Nephron (organoid): ENCODE data around the gene HEPACAM.
"Not testable (repeated sequence)": the region's sequence is repeated elsewhere in the genome, so short reads cannot be mapped to it uniquely, and the experiment has no call there.

Experiments
- H3K27ac Mint-ChIP-seq, 3 experiments: 2 replicates each; pipeline ENCODE4 v1.8.0; 2020; ENCODE audit warnings: mixed read lengths in 3 of 3, mild to moderate bottlenecking in 2 of 3, moderate library complexity in 1 of 3
- H3K27me3 Mint-ChIP-seq: 2 replicates; pipeline ENCODE4 v1.8.0; 2021; ENCODE audit warnings: low read depth, mild to moderate bottlenecking, moderate library complexity, mixed read lengths
- H3K36me3 Mint-ChIP-seq: 2 replicates; pipeline ENCODE4 v1.8.0; 2020; ENCODE audit warnings: low read depth, mixed read lengths
- H3K4me1 Mint-ChIP-seq: 2 replicates; pipeline ENCODE4 v1.8.0; 2020; ENCODE audit warnings: mixed read lengths
- H3K4me3 Mint-ChIP-seq, 3 experiments: 2 replicates each; pipeline ENCODE4 v1.8.0; 2020; ENCODE audit warnings: mild to moderate bottlenecking in 3 of 3, mixed read lengths in 3 of 3, moderate library complexity in 2 of 3
- H3K9me3 Mint-ChIP-seq: 2 replicates; pipeline ENCODE4 v1.8.0; 2020; ENCODE audit warnings: mixed read lengths
- TF ChIP-seq, protein P1 (sequence below), 3 experiments: fragments of 200-600 bp; sonication (generic); IDR thresholded peaks; one replicate each; pipeline ENCODE4 v1.5.0; 2021; ENCODE audit warnings: antibody characterized with exemption in 3 of 3; ENCODE audit not compliant: unreplicated experiment in 3 of 3

Gene HEPACAM

DNA sequence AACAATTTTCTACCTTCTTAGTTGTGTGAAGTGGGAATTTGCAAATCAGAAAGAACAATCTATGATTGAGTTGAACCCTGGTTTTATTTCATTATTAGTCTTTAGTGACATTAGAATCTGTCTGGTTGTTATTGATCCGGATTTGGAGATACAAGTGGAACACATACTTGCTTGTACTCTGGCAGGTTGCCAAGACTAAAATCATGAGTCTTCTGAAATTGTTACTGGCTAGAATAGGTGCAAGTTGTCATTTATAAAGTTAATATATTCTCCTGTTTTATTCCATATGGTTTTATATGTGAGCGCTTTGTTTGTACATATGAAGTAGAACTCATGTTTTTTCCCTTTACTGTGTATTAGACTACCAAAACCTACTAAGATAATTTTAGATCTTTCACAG is 41.2 kb upstream of the HEPACAM start:
- no peaks in the 10 kb centered on the region for H3K4me1 Mint-ChIP-seq
- peaks cover 35% of the 10 kb centered on the region for H3K36me3 Mint-ChIP-seq
- TF ChIP-seq, protein P1, sequence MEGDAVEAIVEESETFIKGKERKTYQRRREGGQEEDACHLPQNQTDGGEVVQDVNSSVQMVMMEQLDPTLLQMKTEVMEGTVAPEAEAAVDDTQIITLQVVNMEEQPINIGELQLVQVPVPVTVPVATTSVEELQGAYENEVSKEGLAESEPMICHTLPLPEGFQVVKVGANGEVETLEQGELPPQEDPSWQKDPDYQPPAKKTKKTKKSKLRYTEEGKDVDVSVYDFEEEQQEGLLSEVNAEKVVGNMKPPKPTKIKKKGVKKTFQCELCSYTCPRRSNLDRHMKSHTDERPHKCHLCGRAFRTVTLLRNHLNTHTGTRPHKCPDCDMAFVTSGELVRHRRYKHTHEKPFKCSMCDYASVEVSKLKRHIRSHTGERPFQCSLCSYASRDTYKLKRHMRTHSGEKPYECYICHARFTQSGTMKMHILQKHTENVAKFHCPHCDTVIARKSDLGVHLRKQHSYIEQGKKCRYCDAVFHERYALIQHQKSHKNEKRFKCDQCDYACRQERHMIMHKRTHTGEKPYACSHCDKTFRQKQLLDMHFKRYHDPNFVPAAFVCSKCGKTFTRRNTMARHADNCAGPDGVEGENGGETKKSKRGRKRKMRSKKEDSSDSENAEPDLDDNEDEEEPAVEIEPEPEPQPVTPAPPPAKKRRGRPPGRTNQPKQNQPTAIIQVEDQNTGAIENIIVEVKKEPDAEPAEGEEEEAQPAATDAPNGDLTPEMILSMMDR (IDR thresholded peaks at IDR 0.05; ENCODE audit: unreplicated experiment in 3 of 3) = no peak
- H3K4me3 Mint-ChIP-seq = no peak overlapping the region
- H3K9me3 Mint-ChIP-seq = peaks cover 23% of the 10 kb centered on the region
- H3K27me3 Mint-ChIP-seq = no peaks in the 10 kb centered on the region
- no peak overlapping the region for H3K27ac Mint-ChIP-seq

DNA sequence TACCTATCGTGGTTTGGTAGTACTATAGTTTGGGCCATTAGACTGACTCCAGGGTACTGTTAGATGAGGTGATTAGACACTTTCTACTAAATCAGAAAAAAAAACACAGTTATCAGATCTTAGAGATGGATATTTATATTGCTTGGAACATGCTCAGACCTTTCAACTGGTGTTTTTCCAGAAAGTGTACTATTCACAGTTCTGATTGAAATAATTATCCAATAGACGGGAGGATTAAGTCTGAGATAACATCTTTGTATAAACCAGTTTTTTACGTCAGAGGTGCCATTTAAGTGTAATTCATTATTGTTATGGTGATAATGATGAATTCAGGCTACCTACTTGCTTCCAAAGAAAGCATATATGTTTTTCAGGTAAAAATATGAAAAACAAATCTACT is 40.7 kb upstream of the HEPACAM start:
- TF ChIP-seq, protein P1 (IDR thresholded peaks at IDR 0.05; ENCODE audit: unreplicated experiment in 3 of 3) = no peak
- no peaks in the 10 kb centered on the region for H3K4me1 Mint-ChIP-seq
- H3K27me3 Mint-ChIP-seq = no peaks in the 10 kb centered on the region
- peaks cover 31% of the 10 kb centered on the region for H3K36me3 Mint-ChIP-seq
- no peak overlapping the region for H3K27ac Mint-ChIP-seq
- peaks cover 21% of the 10 kb centered on the region for H3K9me3 Mint-ChIP-seq
- no peak overlapping the region for H3K4me3 Mint-ChIP-seq

DNA sequence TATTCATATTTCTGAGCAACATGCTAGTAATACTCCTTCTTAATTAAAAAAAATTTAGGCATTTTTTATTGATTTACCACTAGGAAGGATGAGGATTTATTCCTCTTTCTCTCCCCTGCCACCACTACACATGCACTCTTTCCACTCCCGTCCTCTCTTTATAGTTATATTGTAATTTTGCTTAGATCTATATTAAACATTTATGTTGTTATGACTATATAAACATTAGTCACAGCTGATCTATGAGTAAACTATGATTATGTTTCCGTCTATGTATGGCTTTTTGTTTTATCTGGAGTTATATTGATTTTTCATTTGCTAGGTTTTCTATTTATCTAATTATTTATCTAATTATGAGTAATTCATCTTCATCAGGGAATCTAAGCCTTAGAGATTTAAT is 36.0 kb upstream of the HEPACAM start:
- Mint-ChIP-seq H3K9me3 (peaks cover 2% of the 10 kb centered on the region), H3K27me3 (no peaks in the 10 kb centered on the region), H3K27ac (no peak overlapping the region), H3K36me3 (peaks cover 14% of the 10 kb centered on the region), H3K4me3 (no peak overlapping the region), H3K4me1 (no peaks in the 10 kb centered on the region)
- TF ChIP-seq, protein P1 (IDR thresholded peaks at IDR 0.05; ENCODE audit: unreplicated experiment in 3 of 3) = no peak

DNA sequence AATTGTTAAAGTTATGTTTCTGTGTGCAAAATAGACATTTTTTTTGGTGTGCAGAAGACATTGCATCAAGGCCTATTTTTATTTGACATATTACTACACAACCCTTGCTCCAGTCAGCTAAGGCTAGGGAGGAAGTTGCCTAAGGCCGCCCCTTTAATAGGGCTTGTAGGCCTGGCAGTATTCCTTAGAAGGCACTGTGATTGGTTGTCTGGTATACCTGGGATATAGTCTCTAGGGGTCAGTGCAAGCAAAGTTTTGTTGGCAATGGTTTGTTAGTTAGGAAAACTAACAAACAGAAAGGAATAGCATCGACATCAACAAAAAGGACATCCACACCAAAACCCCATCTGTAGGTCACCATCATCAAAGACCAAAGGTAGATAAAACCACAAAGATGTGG is 35.1 kb upstream of the HEPACAM start:
- no peak overlapping the region for H3K27ac Mint-ChIP-seq
- peaks cover 14% of the 10 kb centered on the region for H3K36me3 Mint-ChIP-seq
- no peaks in the 10 kb centered on the region for H3K4me1 Mint-ChIP-seq
- peaks cover 2% of the 10 kb centered on the region for H3K9me3 Mint-ChIP-seq
- H3K27me3 Mint-ChIP-seq = no peaks in the 10 kb centered on the region
- TF ChIP-seq, protein P1 (IDR thresholded peaks at IDR 0.05; ENCODE audit: unreplicated experiment in 3 of 3) = no peak
- no peak overlapping the region for H3K4me3 Mint-ChIP-seq

DNA sequence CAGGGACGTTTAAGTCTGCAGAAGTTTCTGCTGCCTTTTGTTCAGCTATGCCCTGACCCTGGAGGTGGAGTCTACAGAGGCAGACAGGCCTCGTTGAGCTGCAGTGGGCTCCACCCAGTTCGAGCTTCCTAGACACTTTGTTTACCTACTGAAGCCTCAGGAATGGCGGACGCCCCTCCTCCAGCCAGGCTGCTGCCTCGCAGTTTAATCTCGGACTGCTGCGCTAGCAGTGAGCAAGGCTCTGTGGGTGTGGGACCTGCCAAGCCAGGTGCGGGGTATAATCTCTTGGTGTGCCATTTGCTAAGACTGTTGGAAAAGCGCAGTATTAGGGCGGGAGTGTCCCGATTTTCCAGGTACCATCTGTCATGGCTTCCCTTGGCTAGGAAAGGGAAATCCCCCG is 32.4 kb upstream of the HEPACAM start:
- H3K9me3 Mint-ChIP-seq, H3K4me3 Mint-ChIP-seq, H3K27ac Mint-ChIP-seq, H3K4me1 Mint-ChIP-seq, H3K27me3 Mint-ChIP-seq: not testable (repeated sequence)
- peaks cover 14% of the 10 kb centered on the region for H3K36me3 Mint-ChIP-seq

DNA sequence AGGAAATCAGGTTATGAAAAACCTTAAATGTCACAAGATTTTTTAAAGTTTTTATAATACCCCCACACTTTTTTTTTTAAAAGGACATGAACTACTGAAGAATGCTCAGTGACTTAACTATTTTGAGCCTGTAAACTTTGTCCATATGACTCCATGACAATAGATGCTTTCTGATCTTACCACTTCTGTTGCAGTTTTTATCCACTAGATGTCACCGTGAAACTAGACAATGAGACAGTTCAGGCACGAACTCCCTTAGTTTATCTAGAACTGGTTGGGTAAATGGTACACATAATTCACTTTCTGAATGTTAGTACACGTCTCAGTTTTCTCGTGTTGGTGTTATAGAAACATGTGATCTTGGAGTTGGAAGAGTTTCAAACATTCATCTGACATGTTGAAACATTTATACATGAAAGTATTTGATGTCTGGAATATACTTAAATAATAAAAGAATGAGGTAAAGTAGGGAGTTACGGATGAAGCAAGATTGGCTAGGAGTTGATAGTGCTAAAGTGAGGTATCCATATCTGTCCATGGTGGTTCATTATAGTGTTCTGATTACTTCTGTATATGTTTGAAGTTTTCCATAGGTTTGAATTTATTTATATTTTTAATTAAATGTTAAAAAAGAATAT is 26.2 kb upstream of the HEPACAM start:
- Mint-ChIP-seq H3K36me3 (peaks cover 2% of the 10 kb centered on the region), H3K9me3 (peaks cover 5% of the 10 kb centered on the region), H3K27ac (no peak overlapping the region), H3K27me3 (no peaks in the 10 kb centered on the region), H3K4me1 (no peaks in the 10 kb centered on the region), H3K4me3 (no peak overlapping the region)
- TF ChIP-seq, protein P1 (IDR thresholded peaks at IDR 0.05; ENCODE audit: unreplicated experiment in 3 of 3) = peak; percentile 75 to 77 (median 77)
